OCI-LY1 (cell line): ENCODE measurements around the gene MED13.

Experiments
- H2AFZ ChIP-seq: fragments of 200-600 bp; sonication (generic), shearing (Covaris generic); 2 replicates; pipeline ENCODE4 v1.6.0; 2014; ENCODE audit warnings: antibody characterized with exemption, mild to moderate bottlenecking, low read length
- H3F3A ChIP-seq: fragments of 200-600 bp; sonication (generic), shearing (Covaris generic); 2 replicates; pipeline ENCODE4 v1.6.0; 2014; ENCODE audit warnings: mild to moderate bottlenecking, antibody characterized with exemption, low read length, moderate library complexity; ENCODE audit not compliant: insufficient read depth
- H3K27ac ChIP-seq: fragments of 200-600 bp; sonication (generic); 2 replicates; pipeline ENCODE4 v1.5.1; 2014; ENCODE audit warnings: low read length, mixed run types, mild to moderate bottlenecking, low read depth; ENCODE audit not compliant: poor library complexity, severe bottlenecking
- H3K27me3 ChIP-seq: fragments of 200-600 bp; sonication (generic); 2 replicates; pipeline ENCODE4 v1.6.0; 2014; ENCODE audit warnings: antibody characterized with exemption, mild to moderate bottlenecking, low read length, moderate library complexity; ENCODE audit not compliant: insufficient read depth
- H3K36me3 ChIP-seq: fragments of 200-600 bp; sonication (generic); 2 replicates; pipeline ENCODE4 v1.6.1; 2014; ENCODE audit warnings: mild to moderate bottlenecking, antibody characterized with exemption, low read length, moderate library complexity, mixed read lengths; ENCODE audit not compliant: insufficient read depth
- H3K4me1 ChIP-seq: fragments of 200-600 bp; sonication (generic); 2 replicates; pipeline ENCODE4 v1.5.1; 2014; ENCODE audit warnings: mild to moderate bottlenecking, low read length, moderate library complexity; ENCODE audit not compliant: insufficient read depth, severe bottlenecking
- H3K4me2 ChIP-seq: fragments of 200-600 bp; sonication (generic), shearing (Covaris generic); 2 replicates; pipeline ENCODE4 v1.6.1; 2014; ENCODE audit warnings: low read length
- H3K4me3 ChIP-seq: fragments of 200-600 bp; sonication (generic); 2 replicates; pipeline ENCODE4 v1.5.1; 2014; ENCODE audit warnings: low read length, low read depth, mild to moderate bottlenecking, mixed read lengths; ENCODE audit not compliant: poor library complexity, severe bottlenecking
- H3K79me2 ChIP-seq: fragments of 200-600 bp; shearing (Covaris generic); 2 replicates; pipeline ENCODE4 v1.6.1; 2016; ENCODE audit warnings: mixed run types, low read length, mixed read lengths; ENCODE audit not compliant: insufficient read depth
- H3K9ac ChIP-seq: fragments of 200-600 bp; sonication (generic), shearing (Covaris generic); 2 replicates; pipeline ENCODE4 v1.6.1; 2014; ENCODE audit warnings: mild to moderate bottlenecking, low read length, mixed read lengths
- H3K9me2 ChIP-seq: fragments of 200-600 bp; sonication (generic), shearing (Covaris generic); 2 replicates; pipeline ENCODE4 v1.6.1; 2014; ENCODE audit warnings: low read depth, mild to moderate bottlenecking, low read length, mixed read lengths
- H3K9me3 ChIP-seq: fragments of 200-600 bp; shearing (Covaris generic); 2 replicates; pipeline ENCODE4 v1.6.1; 2014; ENCODE audit warnings: low read length, mixed read lengths
- H4K20me1 ChIP-seq: fragments of 200-600 bp; sonication (generic), shearing (Covaris generic); 2 replicates; pipeline ENCODE4 v1.6.0; 2016; ENCODE audit warnings: mild to moderate bottlenecking, low read length; ENCODE audit not compliant: insufficient read depth
- EZH2 ChIP-seq: fragments of 200-600 bp; sonication (generic), shearing (Covaris generic); IDR thresholded peaks from 2 replicates; pipeline ENCODE4 v1.8.0; 2017; ENCODE audit warnings: borderline replicate concordance, mixed run types, mild to moderate bottlenecking, antibody characterized with exemption, low read length, moderate library complexity, mixed read lengths
- TF ChIP-seq, protein P1 (sequence below): fragments of 200-600 bp; sonication (generic), shearing (Covaris generic); IDR thresholded peaks from 2 replicates; pipeline ENCODE4 v1.5.1; 2017; ENCODE audit warnings: mild to moderate bottlenecking, antibody characterized with exemption, low read length, moderate library complexity, mixed read lengths

MED13 gene

GRCh38 chr17:62017496-62017895 is 47.6 kb downstream of the MED13 start:
- no peaks in the 10 kb centered on the region for H3K27me3 ChIP-seq
- H3K36me3 ChIP-seq: peaks cover 65% of the 10 kb centered on the region
- no peak overlapping the region for H3K9ac ChIP-seq
- H3F3A ChIP-seq: no peaks in the 10 kb centered on the region
- H3K79me2 ChIP-seq: peaks cover 3% of the 10 kb centered on the region; the same call in 1 of the 2 replicates
- TF ChIP-seq EZH2: no peak
- TF ChIP-seq, protein P1, sequence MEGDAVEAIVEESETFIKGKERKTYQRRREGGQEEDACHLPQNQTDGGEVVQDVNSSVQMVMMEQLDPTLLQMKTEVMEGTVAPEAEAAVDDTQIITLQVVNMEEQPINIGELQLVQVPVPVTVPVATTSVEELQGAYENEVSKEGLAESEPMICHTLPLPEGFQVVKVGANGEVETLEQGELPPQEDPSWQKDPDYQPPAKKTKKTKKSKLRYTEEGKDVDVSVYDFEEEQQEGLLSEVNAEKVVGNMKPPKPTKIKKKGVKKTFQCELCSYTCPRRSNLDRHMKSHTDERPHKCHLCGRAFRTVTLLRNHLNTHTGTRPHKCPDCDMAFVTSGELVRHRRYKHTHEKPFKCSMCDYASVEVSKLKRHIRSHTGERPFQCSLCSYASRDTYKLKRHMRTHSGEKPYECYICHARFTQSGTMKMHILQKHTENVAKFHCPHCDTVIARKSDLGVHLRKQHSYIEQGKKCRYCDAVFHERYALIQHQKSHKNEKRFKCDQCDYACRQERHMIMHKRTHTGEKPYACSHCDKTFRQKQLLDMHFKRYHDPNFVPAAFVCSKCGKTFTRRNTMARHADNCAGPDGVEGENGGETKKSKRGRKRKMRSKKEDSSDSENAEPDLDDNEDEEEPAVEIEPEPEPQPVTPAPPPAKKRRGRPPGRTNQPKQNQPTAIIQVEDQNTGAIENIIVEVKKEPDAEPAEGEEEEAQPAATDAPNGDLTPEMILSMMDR: no peak
- no peak overlapping the region for H3K4me2 ChIP-seq
- no peak overlapping the region for H3K4me3 ChIP-seq
- H4K20me1 ChIP-seq: no peaks in the 10 kb centered on the region
- no peak overlapping the region for H3K27ac ChIP-seq
- no peak overlapping the region for H2AFZ ChIP-seq
- H3K4me1 ChIP-seq: no peaks in the 10 kb centered on the region
- H3K9me3 ChIP-seq: no peaks in the 10 kb centered on the region
- H3K9me2 ChIP-seq: no peaks in the 10 kb centered on the region

DNA sequence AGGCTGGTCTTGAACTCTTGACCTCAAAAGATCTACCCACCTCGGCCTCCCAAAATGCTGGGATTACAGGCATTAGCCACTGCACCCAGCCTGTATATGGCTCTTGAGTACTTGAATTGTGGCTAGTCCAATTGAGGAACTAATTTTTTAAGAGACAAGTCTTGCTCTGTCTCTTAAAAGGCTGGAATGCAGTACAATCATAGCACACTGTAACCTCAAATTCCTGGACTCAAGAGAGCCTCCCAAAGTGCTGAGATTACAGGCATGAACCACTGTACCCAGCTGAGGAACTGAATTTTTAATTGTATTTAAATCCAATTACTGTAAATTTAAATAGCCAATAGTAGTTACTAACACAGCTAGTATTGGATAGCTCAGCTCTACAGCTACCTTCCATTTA is 50.6 kb downstream of the MED13 start:
- no peak overlapping the region for H3K27ac ChIP-seq
- H3K4me1 ChIP-seq: no peaks in the 10 kb centered on the region
- no peak overlapping the region for H3K4me3 ChIP-seq
- H3K4me2 ChIP-seq: no peak overlapping the region
- no peaks in the 10 kb centered on the region for H4K20me1 ChIP-seq
- no peaks in the 10 kb centered on the region for H3K9me2 ChIP-seq
- H3K9ac ChIP-seq: no peak overlapping the region
- H2AFZ ChIP-seq: no peak overlapping the region
- H3K9me3 ChIP-seq: no peaks in the 10 kb centered on the region
- TF ChIP-seq, protein P1: no peak
- no peak for TF ChIP-seq EZH2
- H3F3A ChIP-seq: no peaks in the 10 kb centered on the region
- peaks cover 3% of the 10 kb centered on the region; the same call in 1 of the 2 replicates for H3K79me2 ChIP-seq
- peaks cover 80% of the 10 kb centered on the region for H3K36me3 ChIP-seq
- no peaks in the 10 kb centered on the region for H3K27me3 ChIP-seq

GRCh38 chr17:62009220-62009619 is 55.9 kb downstream of the MED13 start:
- no peak overlapping the region for H3K9ac ChIP-seq
- H3K4me1 ChIP-seq: no peaks in the 10 kb centered on the region
- H4K20me1 ChIP-seq: no peaks in the 10 kb centered on the region
- TF ChIP-seq EZH2: no peak
- TF ChIP-seq, protein P1: no peak
- H3K4me3 ChIP-seq: no peak overlapping the region
- H3K27ac ChIP-seq: no peak overlapping the region
- H3K9me3 ChIP-seq: no peaks in the 10 kb centered on the region
- H3K9me2 ChIP-seq: no peaks in the 10 kb centered on the region
- peaks cover 24% of the 10 kb centered on the region for H3K79me2 ChIP-seq
- H3K27me3 ChIP-seq: no peaks in the 10 kb centered on the region
- H3F3A ChIP-seq: no peaks in the 10 kb centered on the region
- no peak overlapping the region for H3K4me2 ChIP-seq
- peaks cover 88% of the 10 kb centered on the region for H3K36me3 ChIP-seq
- no peak overlapping the region for H2AFZ ChIP-seq
